ENCODE measurements around the gene ZFTA.
"Not testable (repeated sequence)": the region's sequence is repeated elsewhere in the genome, so short reads cannot be mapped to it uniquely, and the experiment has no call there.

The ZFTA gene

GRCh38 chr11:63771741-63772318 is 3.3 kb upstream of the ZFTA start:
- DNase-seq = not testable (repeated sequence)

GRCh38 chr11:63770763-63771162 is 2.2 kb upstream of the ZFTA start:
- no peak for DNase-seq

DNA sequence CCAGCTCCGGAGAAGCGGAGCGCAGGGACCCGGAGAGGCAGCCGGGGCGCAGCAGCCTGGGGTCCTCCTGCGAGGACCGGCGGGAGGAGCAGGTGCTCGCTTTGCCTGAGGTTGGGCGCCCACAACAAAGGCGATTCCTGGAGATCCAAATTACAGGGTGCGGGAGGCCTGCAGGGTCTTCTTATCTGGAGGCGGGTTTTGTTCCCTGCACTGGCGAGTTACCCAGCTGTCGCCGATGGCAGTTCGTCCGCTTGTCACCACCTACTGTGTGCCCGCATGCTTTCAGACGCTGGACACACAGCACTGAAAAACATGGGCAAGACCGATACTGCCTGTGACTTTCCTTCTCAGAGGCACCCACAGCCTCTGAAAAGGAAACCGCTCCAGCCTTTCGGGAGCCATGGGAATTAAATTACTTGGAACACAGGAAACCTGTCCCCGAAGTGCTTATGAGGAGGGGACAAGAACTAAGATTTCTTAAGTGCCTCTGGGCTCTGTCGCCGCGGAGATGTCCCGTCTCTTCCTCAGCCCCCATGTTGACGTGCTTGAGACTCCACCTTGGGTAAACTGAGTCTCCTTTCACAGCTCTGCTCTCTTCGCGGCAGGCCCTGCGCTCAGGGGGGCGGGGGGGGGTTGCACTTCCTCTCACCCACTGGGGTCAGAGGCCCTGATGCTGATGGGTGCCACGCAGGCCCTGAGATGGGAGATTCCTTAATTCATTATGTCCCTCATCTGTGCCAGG is 1.3 kb upstream of the ZFTA start:
- no peak for DNase-seq

DNA sequence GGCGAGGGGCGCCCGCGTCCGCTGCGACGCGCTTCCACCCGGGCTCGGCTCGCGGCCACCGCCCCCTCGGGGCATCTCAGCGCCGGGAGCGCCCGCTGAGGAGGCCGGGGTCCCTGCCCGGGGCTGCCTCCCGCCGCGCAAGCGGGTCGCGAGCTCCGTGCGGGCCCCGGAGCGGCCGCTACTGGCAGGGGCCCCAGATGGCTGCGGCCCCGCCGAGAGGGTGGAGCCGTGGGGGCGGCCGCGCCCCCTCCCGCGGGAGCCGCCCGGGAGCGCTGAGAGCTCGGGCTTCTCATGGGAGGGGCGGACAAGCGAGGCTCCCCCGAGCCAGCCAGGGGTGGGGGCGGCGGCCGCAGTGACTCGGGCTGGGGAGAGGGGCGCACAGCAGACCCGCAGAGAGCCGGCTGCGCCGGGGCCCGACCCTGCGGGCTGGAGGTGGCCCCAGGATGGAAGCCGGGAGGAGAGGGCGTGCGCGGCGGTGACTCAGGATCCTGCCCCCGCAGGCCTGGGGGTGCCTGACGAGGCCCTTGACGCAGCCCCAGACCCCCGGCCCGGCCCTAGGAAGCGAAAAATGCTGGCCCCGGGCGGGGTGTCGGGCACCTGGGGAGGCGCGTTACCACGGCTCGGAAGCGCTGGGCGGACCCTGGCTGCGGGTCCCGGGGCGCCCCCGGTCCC is 603 bp upstream of the ZFTA start:
- peak in 1 of 2 experiments; percentile 31 for DNase-seq

- DNase-seq = peak in 1 of 2 experiments; percentile 14
These were observed 874 bp downstream of the ZFTA start for GRCh38 chr11:63767565-63768236.

DNA sequence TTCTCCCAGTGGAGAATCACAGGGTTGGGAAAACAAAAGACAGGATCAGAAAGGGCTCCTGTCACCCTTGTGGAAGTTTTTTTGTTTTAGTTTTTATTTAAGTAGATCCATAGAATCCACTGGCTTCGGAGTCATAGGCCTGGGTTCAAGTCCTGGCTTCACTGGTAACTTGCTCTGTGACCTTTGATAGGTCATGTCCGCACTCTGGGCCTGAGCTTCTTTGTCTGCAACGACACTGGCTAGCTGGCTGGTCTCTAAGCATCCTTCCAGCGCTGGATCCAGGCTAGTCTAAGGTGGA is 1.4 kb downstream of the ZFTA start:
- no peak for DNase-seq

DNA sequence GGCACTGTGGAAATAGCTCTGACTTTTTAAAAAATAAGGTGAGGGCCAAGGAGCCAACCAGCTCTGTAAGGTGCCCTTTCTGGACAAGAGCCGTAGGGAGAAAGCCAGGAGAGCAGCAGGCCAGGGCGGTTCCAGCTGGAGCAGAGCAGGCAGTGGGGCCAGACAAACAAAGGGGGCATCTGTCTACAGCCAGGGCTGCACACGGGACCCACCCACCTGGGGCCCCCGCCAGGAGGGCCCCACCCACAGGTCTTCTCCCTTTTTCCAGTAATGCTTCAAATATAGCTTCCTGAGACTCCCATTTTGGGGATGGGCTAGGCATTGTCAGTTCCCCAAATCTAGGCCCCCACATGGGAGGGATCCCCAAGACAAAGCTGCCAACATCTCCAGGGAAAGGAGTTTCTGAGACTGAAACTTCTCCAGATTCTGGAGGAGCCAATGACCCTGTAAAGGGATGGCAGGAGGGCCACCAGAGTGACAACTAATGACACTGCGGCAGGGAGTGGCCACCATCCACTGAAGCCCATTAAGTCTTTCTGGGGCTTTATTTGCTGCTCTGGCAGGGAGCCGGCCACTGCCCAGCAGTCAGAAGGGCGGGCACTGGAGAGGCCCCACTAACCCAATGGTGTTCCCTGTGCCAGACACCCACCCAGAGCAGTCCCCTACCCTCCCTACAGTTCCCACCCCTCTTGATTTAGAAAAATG is 1.9 kb downstream of the ZFTA start:
- no peak for DNase-seq

DNA sequence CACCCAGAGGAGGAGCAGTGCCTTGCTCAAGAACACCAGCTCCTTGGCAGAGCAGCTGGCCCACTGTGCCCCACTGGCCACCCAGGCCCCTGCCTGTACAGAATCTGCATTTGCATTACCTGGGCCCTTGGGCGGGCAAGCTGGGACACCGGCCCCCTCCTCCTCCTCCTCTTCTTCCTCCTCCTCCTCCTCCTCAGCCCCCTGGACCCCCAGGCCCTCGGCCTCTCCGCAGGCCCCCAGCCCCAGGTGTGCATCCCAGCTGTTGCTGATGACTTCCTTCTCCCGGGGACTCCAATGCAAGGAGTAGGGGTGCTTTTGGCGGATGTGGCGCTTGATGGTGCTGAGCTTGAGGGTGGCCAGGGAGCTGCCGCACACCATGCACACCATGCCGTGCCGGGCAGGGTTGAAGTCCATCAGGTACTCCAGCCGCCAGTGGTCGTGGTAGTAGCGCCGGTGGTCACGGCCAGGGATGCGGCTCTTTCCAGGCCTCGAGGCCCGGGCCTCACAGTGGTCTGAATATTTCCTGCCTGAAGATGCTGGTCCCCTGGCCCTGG is 2.8 kb downstream of the ZFTA start:
- no peak for DNase-seq

GRCh38 chr11:63764679-63765647 is 3.6 kb downstream of the ZFTA start:
- DNase-seq = no peak

- no peak for DNase-seq
These were observed 4.3 kb downstream of the ZFTA start for GRCh38 chr11:63764340-63764678.

- no peak for DNase-seq
These were observed 4.9 kb downstream of the ZFTA start for GRCh38 chr11:63763496-63764339.

DNA sequence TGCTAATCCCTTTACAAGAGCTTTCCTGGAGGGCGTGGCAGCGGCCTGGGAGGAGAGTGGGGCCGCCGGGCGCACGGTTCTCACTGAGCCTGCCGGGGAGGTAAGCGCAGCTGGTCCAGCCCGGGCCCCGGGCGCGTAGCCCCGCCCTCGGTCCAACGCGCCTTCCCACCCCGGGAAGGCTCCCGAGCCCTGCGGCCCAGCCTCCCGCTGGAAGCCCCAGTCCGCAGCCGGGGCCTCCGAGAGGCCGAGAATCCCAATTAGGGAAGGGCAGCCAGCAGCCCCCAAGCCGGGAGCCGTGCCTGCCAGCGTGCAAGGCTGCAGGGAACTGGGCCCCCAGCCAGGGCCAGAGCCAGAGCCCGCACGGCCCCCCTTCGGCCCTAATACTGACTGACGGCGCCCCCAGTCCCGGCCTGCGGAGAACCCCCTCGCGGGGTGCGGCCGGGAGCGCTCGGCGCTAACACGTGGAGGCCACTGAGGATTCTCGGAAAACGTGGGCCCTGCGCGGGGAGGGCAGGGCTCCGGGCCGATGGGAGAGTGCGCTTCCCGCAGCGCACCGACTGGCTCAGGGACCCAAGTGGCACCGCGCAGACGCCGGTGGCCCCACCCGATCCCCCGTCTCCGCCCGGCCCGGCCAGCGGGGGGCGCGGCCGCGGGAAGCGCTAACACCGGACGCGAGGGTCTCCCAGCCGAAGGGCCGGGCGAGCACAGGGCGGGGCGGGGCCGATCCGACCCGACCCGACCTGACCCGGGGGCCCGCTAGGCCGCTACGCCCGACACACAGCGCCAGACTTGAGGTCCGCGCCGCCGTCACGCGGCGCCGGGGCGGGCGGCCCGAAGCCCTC is 5.7 kb downstream of the ZFTA start:
- DNase-seq = no peak

DNA sequence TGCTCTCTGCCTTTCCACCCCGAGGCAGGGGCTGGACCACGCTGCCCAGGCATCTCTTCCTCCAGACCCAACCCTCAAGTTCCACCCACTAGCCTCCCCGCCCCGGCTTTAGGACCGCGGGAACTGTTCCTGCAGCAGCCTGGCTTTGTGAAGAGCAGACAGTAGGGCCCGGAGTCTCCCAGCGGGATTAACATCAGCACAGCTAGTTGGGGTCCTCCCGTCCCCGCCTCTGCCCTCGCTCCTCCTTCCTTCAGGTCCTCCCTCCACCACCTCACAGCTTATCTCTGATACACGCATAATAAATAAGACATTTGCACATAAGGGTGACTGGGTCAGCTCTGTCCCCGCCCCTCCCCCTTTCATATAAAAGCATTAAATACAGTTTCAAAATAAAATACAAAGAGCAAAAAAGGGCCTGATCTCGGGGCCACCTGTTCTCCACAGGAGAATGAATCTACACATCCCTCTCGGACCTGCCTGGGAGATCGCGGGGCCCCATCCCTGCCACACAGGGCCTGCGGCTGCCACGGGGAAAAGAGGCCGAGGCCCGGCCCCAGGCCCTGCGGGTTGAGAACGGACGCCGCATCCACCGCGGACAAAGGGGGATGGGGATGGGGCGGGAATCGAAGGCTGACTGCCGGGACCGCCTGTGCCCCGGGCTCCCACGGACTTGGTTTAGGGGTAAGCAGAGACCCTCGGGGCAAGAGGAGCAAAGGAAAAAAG is 6.5 kb downstream of the ZFTA start:
- DNase-seq = no peak

GRCh38 chr11:63761188-63761587 is 7.4 kb downstream of the ZFTA start:
- no peak for DNase-seq

DNA sequence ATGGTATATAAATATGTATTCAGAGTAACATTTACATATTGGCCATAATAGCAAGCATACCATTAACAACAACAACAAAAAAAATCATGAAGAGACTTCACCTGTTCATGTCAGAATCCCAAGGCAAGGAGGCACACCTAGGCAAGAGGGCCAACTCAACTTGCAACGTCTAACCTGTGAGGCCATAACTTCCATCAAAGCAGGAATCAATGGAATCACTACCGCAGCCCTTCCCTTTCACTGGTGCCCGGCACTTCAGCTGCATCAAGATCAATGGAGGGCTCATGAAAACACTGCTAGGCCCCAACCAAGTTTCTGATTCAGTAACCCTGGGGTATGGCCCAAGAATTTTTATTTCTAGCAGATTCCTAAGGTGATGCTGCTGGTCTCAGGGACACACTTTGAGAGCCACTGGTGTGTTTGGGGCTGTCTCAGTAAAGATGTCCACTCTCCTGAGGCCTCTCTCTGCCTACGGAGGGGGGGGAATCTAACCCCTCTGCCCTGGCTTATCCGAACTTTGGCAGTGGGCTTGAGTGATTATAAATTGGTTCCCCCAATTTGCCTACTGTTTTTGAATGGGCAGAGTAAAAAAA is 8.0 kb downstream of the ZFTA start:
- DNase-seq = no peak

GRCh38 chr11:63756919-63757761 is 11.4 kb downstream of the ZFTA start:
- DNase-seq = no peak

- DNase-seq = no peak
These were observed 19.0 kb downstream of the ZFTA start for GRCh38 chr11:63749624-63750023.

GRCh38 chr11:63747011-63747410 is 21.6 kb downstream of the ZFTA start:
- DNase-seq = no peak
